K562 (cell line): ENCODE data around the gene LRRC27. TPM values are rescaled to one million over a fixed set of nuclear protein-coding genes. Genes with fewer than 3 reads are reported as not detected.
A peak's percentile ranks its signal among the peaks of the same experiment; 100 is the strongest.

Experiments
- ATAC-seq: fragments of 200-7000 bp; cut with Tn5 transposase; 3 replicates; pipeline ENCODE4 v1.9.1; 2020; ENCODE audit warnings: moderate library complexity
- BruUV-seq: library from RNA; stranded (reverse); fragments of 400-500 nt; replicated peaks from 2 replicates; lab custom pipeline; 2021; lab: Mats Ljungman, UMichigan
- CTCF ChIA-PET: fragments of 300-600 bp; formaldehyde crosslinking; extraction: SDS; loops from one replicate; lab custom pipeline; 2021; ENCODE audit warnings: low intra/inter-chr PET ratio; lab: Yijun Ruan, JAX
- POLR2A ChIA-PET: fragments of 300-600, 350-650 bp; sonication (Branson Sonifier 250); formaldehyde crosslinking; extraction: SDS; loops from one replicate; lab custom pipeline; 2021; ENCODE audit warnings: antibody characterized with exemption, inconsistent platforms; lab: Yijun Ruan, JAX
- DNase-seq, 4 experiments: peaks; one replicate each; pipeline versions ENCODE4 v3.0.0 to v3.0.0-alpha.2; 2011 to 2018; ENCODE audit warnings: low spot score in 3 of 4, mixed read lengths in 3 of 4; ENCODE audit errors: extremely low read depth in 1 of 4
- FAIRE-seq: peaks from 2 replicates; lab custom pipeline; 2011; peaks lifted over from hg19 to GRCh38; lab: Jason Lieb, UNC
- H2AFZ ChIP-seq: 2 replicates; pipeline ENCODE4 v1.6.0; 2011; ENCODE audit warnings: low read depth, low read length, control low read depth, inconsistent platforms
- H3K27ac ChIP-seq: fragments of 200-600 bp; 3 replicates; pipeline ENCODE4 v1.8.0; 2011; ENCODE audit warnings: low read depth, mild to moderate bottlenecking, control low read depth, inconsistent platforms, low read length, moderate library complexity, mixed read lengths; ENCODE audit errors: extremely low read depth
- H3K27me3 ChIP-seq, 2 experiments: fragments of 300-600 bp in 1 of 2; 2 replicates in 1 of 2; 3 replicates in 1 of 2; pipeline versions ENCODE4 v1.6.0 to v1.8.0; 2011; ENCODE audit warnings: inconsistent platforms in 2 of 2, low read length in 2 of 2, mild to moderate bottlenecking in 1 of 2, mixed read lengths in 1 of 2, moderate library complexity in 1 of 2; ENCODE audit not compliant: control insufficient read depth in 2 of 2, insufficient read depth in 2 of 2
- H3K36me3 ChIP-seq: fragments of 300-600 bp; 3 replicates; pipeline ENCODE4 v1.8.0; 2011; ENCODE audit warnings: mild to moderate bottlenecking, low read length, inconsistent platforms; ENCODE audit not compliant: control insufficient read depth, insufficient read depth
- H3K4me1 ChIP-seq, 2 experiments: fragments of 200-600 bp in 1 of 2; replicated peaks in 1 of 2; 2 replicates in 1 of 2; 3 replicates in 1 of 2; pipeline versions ENCODE4 v1.5.1 to v1.8.0; 2011; ENCODE audit warnings: inconsistent platforms in 2 of 2, low read length in 2 of 2, mild to moderate bottlenecking in 1 of 2, mixed read lengths in 1 of 2, moderate library complexity in 1 of 2; ENCODE audit not compliant: control insufficient read depth in 2 of 2, insufficient read depth in 2 of 2
- H3K4me2 ChIP-seq: 2 replicates; pipeline ENCODE4 v1.6.1; 2011; ENCODE audit warnings: low read length, control low read depth, inconsistent platforms, mixed read lengths; ENCODE audit not compliant: insufficient read depth
- H3K4me3 ChIP-seq: fragments of 200-600 bp; sonication (generic), shearing (Covaris generic); 2 replicates; pipeline ENCODE4 v1.5.1; 2016; ENCODE audit warnings: control low read depth, inconsistent platforms
- H3K79me2 ChIP-seq: fragments of 200-600 bp; 3 replicates; pipeline ENCODE4 v1.8.0; 2011; ENCODE audit warnings: low read length, inconsistent platforms; ENCODE audit not compliant: control insufficient read depth, insufficient read depth
- H3K9ac ChIP-seq, 2 experiments: 2 replicates each; pipeline versions ENCODE4 v1.6.0 to v1.6.1; 2011; ENCODE audit warnings: low read depth in 2 of 2, low read length in 2 of 2, control low read depth in 1 of 2, inconsistent platforms in 1 of 2, mild to moderate bottlenecking in 1 of 2, mixed read lengths in 1 of 2; ENCODE audit not compliant: insufficient read depth in 1 of 2
- H3K9me1 ChIP-seq: one replicate; pipeline ENCODE4 v1.6.0; 2011; ENCODE audit warnings: inconsistent platforms, mild to moderate bottlenecking, low read length, moderate library complexity; ENCODE audit not compliant: control insufficient read depth, insufficient read depth
- H3K9me3 ChIP-seq: replicated peaks from 2 replicates; pipeline ENCODE4 v1.5.1; 2011; ENCODE audit warnings: low read depth, low read length, inconsistent platforms; ENCODE audit not compliant: control insufficient read depth, insufficient read depth
- H4K20me1 ChIP-seq: replicated peaks from 2 replicates; pipeline ENCODE4 v1.6.1; 2011; ENCODE audit warnings: low read length, inconsistent platforms, mixed read lengths; ENCODE audit not compliant: control insufficient read depth, insufficient read depth
- CC2D1A ChIP-seq: fragments of 450-650 bp; IDR thresholded peaks from 2 replicates; pipeline ENCODE4 v1.6.1; 2017; ENCODE audit warnings: mild to moderate bottlenecking
- ELF2 ChIP-seq: fragments of 250-450 bp; sonication (Bioruptor Pico); IDR thresholded peaks from 2 replicates; pipeline ENCODE4 v1.5.0; 2021; ENCODE audit warnings: mild to moderate bottlenecking
- FUS ChIP-seq: fragments of 200-400 bp; formaldehyde crosslinking; optimal IDR thresholded peaks from 2 replicates; pipeline ENCODE3; 2017; ENCODE audit warnings: low read depth, low read length
- MAZ ChIP-seq, 2 experiments: fragments of 450-650 bp in 1 of 2; sonication (generic) in 1 of 2; formaldehyde crosslinking; IDR thresholded peaks in 1 of 2; conservative IDR thresholded peaks in 1 of 2; 2 replicates each; pipeline versions ENCODE4 v1.4.0 to v1.5.0; 2020; ENCODE audit warnings: mild to moderate bottlenecking in 1 of 2, missing genetic modification reagents in 1 of 2
- MED1 ChIP-seq: sonication (generic); formaldehyde crosslinking; IDR thresholded peaks from 2 replicates; pipeline ENCODE4 v1.8.1; 2023; ENCODE audit warnings: missing genetic modification reagents, borderline replicate concordance
- NFE2L1 ChIP-seq: fragments of 450-650 bp; IDR thresholded peaks from 2 replicates; pipeline ENCODE4 v1.6.1; 2016; ENCODE audit warnings: missing genetic modification characterization, low read depth, mild to moderate bottlenecking, missing compliant biosample characterization, moderate library complexity, borderline replicate concordance
- SRSF3 ChIP-seq: fragments of 200-400 bp; formaldehyde crosslinking; IDR thresholded peaks from 2 replicates; pipeline ENCODE4 v1.6.1; 2016; ENCODE audit warnings: mild to moderate bottlenecking, low read length, moderate library complexity; ENCODE audit not compliant: insufficient read depth
- ZC3H8 ChIP-seq: fragments of 450-650 bp; IDR thresholded peaks from 2 replicates; pipeline ENCODE4 v1.6.1; 2017
- WGBS: fragments of 100-300 bp; shearing (Covaris generic); methylation state at CpG from one replicate; pipeline ENCODE4 v1.1.6; 2016; ENCODE audit warnings: low coverage, mixed read lengths; ENCODE audit not compliant: insufficient coverage; ENCODE audit errors: missing lambda C conversion rate; 5-methylcytosine and 5-hydroxymethylcytosine counted together
- in situ Hi-C: fragments of 300-500 bp; cut with MboI; formaldehyde crosslinking; loops from 4 replicates; pipeline ENCODE4 v1.15.0; 2018; ENCODE audit warnings: inconsistent platforms, mixed read lengths
- intact Hi-C: fragments of 100-400 bp; cut with micrococcal nuclease; formaldehyde crosslinking; loops from 2 replicates; pipeline ENCODE4 v1.14.2; 2022
- polyA plus RNA-seq, 8 experiments: library from polyadenylated mRNA; depleted of rRNA in 4 of 8; stranded (reverse) in 5 of 8; unstranded in 3 of 8; fragments of >200 nt; fragmentation: Nextera tagmentation in 2 of 8; fragmentation: Illumina TruSeq in 1 of 8; extraction: Ambion mirVana in 2 of 8; extraction: Trizol in 1 of 8; gene quantifications; 2 replicates each; pipeline versions ENCODE4 v1.2.1 to v1.2.3, GENCODE V29; 2011 to 2014; ENCODE audit warnings: inconsistent platforms in 1 of 8, missing spikeins in 1 of 8
- total RNA-seq, 7 experiments: library from RNA; depleted of rRNA in 6 of 7; stranded (reverse); fragments of >200 nt in 6 of 7; fragmentation: Illumina TruSeq in 2 of 7; extraction: Trizol in 2 of 7; gene quantifications; 2 replicates each; pipeline versions ENCODE4 v1.2.1 to v1.2.3, GENCODE V29; 2011 to 2021; ENCODE audit warnings: low replicate concordance in 1 of 7
- TF ChIP-seq, protein P1 (sequence below): fragments of 250-450 bp; sonication (Bioruptor Pico); IDR thresholded peaks from 2 replicates; pipeline ENCODE4 v1.8.0; 2022; ENCODE audit warnings: inconsistent platforms, mild to moderate bottlenecking, moderate library complexity, borderline replicate concordance
- TF ChIP-seq, protein P2 (sequence below): sonication (generic); formaldehyde crosslinking; IDR thresholded peaks from 2 replicates; pipeline ENCODE4 v1.8.0; 2022; ENCODE audit warnings: mild to moderate bottlenecking, missing genetic modification reagents
- TF ChIP-seq, protein P3 (sequence below), 2 experiments: fragments of 450-650 bp in 1 of 2; sonication (generic) in 1 of 2; formaldehyde crosslinking in 1 of 2; IDR thresholded peaks in 1 of 2; conservative IDR thresholded peaks in 1 of 2; 2 replicates each; pipeline versions ENCODE4 v1.6.1 to v1.8.1; 2016 to 2023; ENCODE audit warnings: mild to moderate bottlenecking in 2 of 2, moderate library complexity in 2 of 2, inconsistent platforms in 1 of 2, missing genetic modification reagents in 1 of 2
- TF ChIP-seq, protein P4 (sequence below): sonication (generic); IDR thresholded peaks from 2 replicates; pipeline ENCODE4 v1.6.1; 2016
- TF ChIP-seq, protein P5 (sequence below): fragments of 450-650 bp; IDR thresholded peaks from 2 replicates; pipeline ENCODE4 v1.6.1; 2016

Gene LRRC27
- total and polyA plus RNA-seq, 9 of the 15 experiments (the other 6 are each of a cell fraction or from before 2014, with no cell fraction given): 0.10 to 2.7 (median 1.4) TPM

DNA sequence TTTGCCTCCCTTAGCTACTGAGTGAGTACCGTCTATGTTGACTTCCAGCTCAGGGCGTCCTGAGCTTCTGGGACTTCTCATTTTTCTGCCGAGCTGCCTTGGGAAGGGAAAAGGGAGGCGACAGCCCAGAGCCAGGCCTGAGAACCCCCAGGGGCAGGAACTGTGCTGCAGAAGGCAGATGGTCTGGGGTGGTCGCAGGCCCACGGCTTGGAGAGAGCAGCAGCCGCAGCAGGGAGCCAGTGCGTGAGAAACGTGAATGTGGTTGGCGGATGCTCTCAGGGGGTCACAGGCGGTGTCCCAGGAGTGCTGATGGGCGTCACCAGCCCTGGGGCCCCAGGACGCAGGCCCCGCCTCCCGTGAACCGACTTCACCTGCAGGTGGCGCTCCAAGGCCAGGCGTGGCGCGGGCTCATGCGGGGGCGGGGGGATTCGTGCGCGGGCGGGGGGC, 55.8 kb downstream of the LRRC27 start:
- intact Hi-C loops: loop anchor here (2.0 kb wide), 1 partner anchor 65 kb away; no protein-coding TSS in a partner anchor
- Histone ChIP-seq H2AFZ (0 out of 2 replicates have a peak overlapping the region, but pooled peaks have one; percentile 50), H3K4me2 (no peak overlapping the region)
- TF ChIP-seq MAZ (CRISPR knock-in tag; conservative IDR thresholded peaks at IDR 0.05 in 1 of 2, IDR thresholded peaks at IDR 0.05 in 1 of 2) (peak; percentile 48 to 81; a peak in 3 of 4 replicates), NFE2L1 (tag) (no peak), SRSF3 (no peak), ELF2 (CRISPR knock-in tag) (no peak), CC2D1A (no peak), FUS (no peak), ZC3H8 (no peak), MED1 (CRISPR knock-in tag) (no peak)
- TF ChIP-seq, protein P1, sequence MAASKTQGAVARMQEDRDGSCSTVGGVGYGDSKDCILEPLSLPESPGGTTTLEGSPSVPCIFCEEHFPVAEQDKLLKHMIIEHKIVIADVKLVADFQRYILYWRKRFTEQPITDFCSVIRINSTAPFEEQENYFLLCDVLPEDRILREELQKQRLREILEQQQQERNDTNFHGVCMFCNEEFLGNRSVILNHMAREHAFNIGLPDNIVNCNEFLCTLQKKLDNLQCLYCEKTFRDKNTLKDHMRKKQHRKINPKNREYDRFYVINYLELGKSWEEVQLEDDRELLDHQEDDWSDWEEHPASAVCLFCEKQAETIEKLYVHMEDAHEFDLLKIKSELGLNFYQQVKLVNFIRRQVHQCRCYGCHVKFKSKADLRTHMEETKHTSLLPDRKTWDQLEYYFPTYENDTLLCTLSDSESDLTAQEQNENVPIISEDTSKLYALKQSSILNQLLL (CRISPR knock-in tag): no peak
- TF ChIP-seq, protein P2, sequence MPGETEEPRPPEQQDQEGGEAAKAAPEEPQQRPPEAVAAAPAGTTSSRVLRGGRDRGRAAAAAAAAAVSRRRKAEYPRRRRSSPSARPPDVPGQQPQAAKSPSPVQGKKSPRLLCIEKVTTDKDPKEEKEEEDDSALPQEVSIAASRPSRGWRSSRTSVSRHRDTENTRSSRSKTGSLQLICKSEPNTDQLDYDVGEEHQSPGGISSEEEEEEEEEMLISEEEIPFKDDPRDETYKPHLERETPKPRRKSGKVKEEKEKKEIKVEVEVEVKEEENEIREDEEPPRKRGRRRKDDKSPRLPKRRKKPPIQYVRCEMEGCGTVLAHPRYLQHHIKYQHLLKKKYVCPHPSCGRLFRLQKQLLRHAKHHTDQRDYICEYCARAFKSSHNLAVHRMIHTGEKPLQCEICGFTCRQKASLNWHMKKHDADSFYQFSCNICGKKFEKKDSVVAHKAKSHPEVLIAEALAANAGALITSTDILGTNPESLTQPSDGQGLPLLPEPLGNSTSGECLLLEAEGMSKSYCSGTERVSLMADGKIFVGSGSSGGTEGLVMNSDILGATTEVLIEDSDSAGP (CRISPR knock-in tag): no peak
- TF ChIP-seq, protein P3, sequence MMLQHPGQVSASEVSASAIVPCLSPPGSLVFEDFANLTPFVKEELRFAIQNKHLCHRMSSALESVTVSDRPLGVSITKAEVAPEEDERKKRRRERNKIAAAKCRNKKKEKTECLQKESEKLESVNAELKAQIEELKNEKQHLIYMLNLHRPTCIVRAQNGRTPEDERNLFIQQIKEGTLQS (IDR thresholded peaks at IDR 0.05): no peak
- TF ChIP-seq, protein P3 (CRISPR knock-in tag; conservative IDR thresholded peaks at IDR 0.05): no peak
- TF ChIP-seq, protein P4, sequence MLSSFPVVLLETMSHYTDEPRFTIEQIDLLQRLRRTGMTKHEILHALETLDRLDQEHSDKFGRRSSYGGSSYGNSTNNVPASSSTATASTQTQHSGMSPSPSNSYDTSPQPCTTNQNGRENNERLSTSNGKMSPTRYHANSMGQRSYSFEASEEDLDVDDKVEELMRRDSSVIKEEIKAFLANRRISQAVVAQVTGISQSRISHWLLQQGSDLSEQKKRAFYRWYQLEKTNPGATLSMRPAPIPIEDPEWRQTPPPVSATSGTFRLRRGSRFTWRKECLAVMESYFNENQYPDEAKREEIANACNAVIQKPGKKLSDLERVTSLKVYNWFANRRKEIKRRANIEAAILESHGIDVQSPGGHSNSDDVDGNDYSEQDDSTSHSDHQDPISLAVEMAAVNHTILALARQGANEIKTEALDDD: no peak
- TF ChIP-seq, protein P5, sequence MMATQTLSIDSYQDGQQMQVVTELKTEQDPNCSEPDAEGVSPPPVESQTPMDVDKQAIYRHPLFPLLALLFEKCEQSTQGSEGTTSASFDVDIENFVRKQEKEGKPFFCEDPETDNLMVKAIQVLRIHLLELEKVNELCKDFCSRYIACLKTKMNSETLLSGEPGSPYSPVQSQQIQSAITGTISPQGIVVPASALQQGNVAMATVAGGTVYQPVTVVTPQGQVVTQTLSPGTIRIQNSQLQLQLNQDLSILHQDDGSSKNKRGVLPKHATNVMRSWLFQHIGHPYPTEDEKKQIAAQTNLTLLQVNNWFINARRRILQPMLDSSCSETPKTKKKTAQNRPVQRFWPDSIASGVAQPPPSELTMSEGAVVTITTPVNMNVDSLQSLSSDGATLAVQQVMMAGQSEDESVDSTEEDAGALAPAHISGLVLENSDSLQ: no peak

More for the DNA sequence above, 55.8 kb downstream of the LRRC27 start:
- no peaks in the 10 kb centered on the region; a peak in 1 of 5 replicates for H3K27me3 ChIP-seq
- FAIRE-seq: no peak
- no peaks in the 10 kb centered on the region for H3K36me3 ChIP-seq
- H3K9ac ChIP-seq: no peak overlapping the region
- CTCF ChIA-PET: interaction anchor here (1.2 to 1.5 kb wide), 2 partner anchors 65 to 70 kb away, joined by 9 to 22 read pairs; no protein-coding TSS in a partner anchor
- 1% methylated on average over 11 of the region's 26 CpGs for whole genome bisulfite sequencing
- H3K4me1 ChIP-seq: peaks cover 0 to 37% of the 10 kb centered on the region in 2 experiments; a peak in 4 of 5 replicates
- POLR2A ChIA-PET: no interaction called here
- no peak overlapping the region for H3K4me3 ChIP-seq
- no peaks in the 10 kb centered on the region for H4K20me1 ChIP-seq
- peak; percentile 68 to 89 (median 88) for DNase-seq
- no peaks in the 10 kb centered on the region for H3K79me2 ChIP-seq
- in situ Hi-C loops: loop anchor here (10.0 kb wide), 1 partner anchor 247 kb away; no protein-coding TSS in a partner anchor
- BruUV-seq: no TSS peak
- H3K9me1 ChIP-seq: no peaks in the 10 kb centered on the region
- ATAC-seq: peak; percentile 77
- no peak overlapping the region for H3K27ac ChIP-seq
- H3K9me3 ChIP-seq: no peaks in the 10 kb centered on the region
